DMS79 (cell line): ENCODE data around the gene PHRF1.
A peak's percentile ranks its signal among the peaks of the same experiment; 100 is the strongest.

Experiments
- DNase-seq: peaks from one replicate; lab custom pipeline; 2025; lab: John Stamatoyannopoulos, UW

PHRF1 gene

GRCh38 chr11:614623-615503 is 38.6 kb downstream of the PHRF1 start:
- DNase-seq = no peak

- DNase-seq = peak; percentile 66
These were observed 39.4 kb downstream of the PHRF1 start, which contains the start of gene IRF7 for GRCh38 chr11:615504-616319. IRF7 (minus strand) TSS chr11:615950; CDS start chr11:615364, 586 bp downstream.

- DNase-seq = no peak
These were observed 40.3 kb downstream of the PHRF1 start for GRCh38 chr11:616320-617198.

- DNase-seq = no peak
These were observed 41.1 kb downstream of the PHRF1 start for GRCh38 chr11:617199-617911.

- DNase-seq = no peak
These were observed 41.8 kb downstream of the PHRF1 start for GRCh38 chr11:617912-618682.

- no peak for DNase-seq
These were observed 42.8 kb downstream of the PHRF1 start for GRCh38 chr11:618856-619627.

GRCh38 chr11:619628-620050 is 43.4 kb downstream of the PHRF1 start:
- no peak for DNase-seq

- DNase-seq = no peak
These were observed 43.9 kb downstream of the PHRF1 start for GRCh38 chr11:620201-620600.

GRCh38 chr11:620935-621814 is 44.9 kb downstream of the PHRF1 start:
- no peak for DNase-seq

GRCh38 chr11:621838-622237 is 45.6 kb downstream of the PHRF1 start:
- no peak for DNase-seq

GRCh38 chr11:623349-623869 is 47.1 kb downstream of the PHRF1 start:
- DNase-seq = no peak

- no peak for DNase-seq
These were observed 47.9 kb downstream of the PHRF1 start for GRCh38 chr11:623999-624704.

GRCh38 chr11:624705-625635 is 48.7 kb downstream of the PHRF1 start, which contains the start of gene CDHR5:
CDHR5 (minus strand) TSS chr11:624955; CDS start chr11:624902, 53 bp downstream.
- DNase-seq = no peak

- no peak for DNase-seq
These were observed 49.5 kb downstream of the PHRF1 start for GRCh38 chr11:625636-626268.

- no peak for DNase-seq
These were observed 50.4 kb downstream of the PHRF1 start, which contains the start of gene SCT for GRCh38 chr11:626475-627307. SCT (minus strand) TSS chr11:627181; CDS start chr11:627143, 38 bp downstream.
